ENCODE results near the gene PITPNM1. TPM values are rescaled to one million over a fixed set of nuclear protein-coding genes. Genes with fewer than 3 reads are reported as not detected.

Gene PITPNM1
- total and polyA plus RNA-seq, 2 of the 13 experiments (the other 11 are each of a cell fraction or from before 2014, with no cell fraction given): 8.2 to 8.5 TPM

GRCh38 chr11:67507864-67508485, 2.8 kb upstream of the PITPNM1 start, which contains the start of gene CDK2AP2 (continued):
- TF ChIP-seq PRDM10 (CRISPR knock-in tag; IDR thresholded peaks at IDR 0.05; ENCODE audit: low read depth) (peak; percentile 78; the same call in 1 of the 2 replicates), NRL (CRISPR knock-in tag; IDR thresholded peaks at IDR 0.05; ENCODE audit: borderline replicate concordance) (0 out of 2 replicates have a peak, but pooled peaks have one; percentile 0), ZNF24 (IDR thresholded peaks at IDR 0.05) (0 out of 2 replicates have a peak, but pooled peaks have one; percentile 50), ARID2 (CRISPR knock-in tag; IDR thresholded peaks at IDR 0.05; ENCODE audit: borderline replicate concordance) (no peak), ISX (CRISPR knock-in tag; conservative IDR thresholded peaks at IDR 0.05) (no peak), ZBED4 (CRISPR knock-in tag; IDR thresholded peaks at IDR 0.05; ENCODE audit: borderline replicate concordance) (no peak), ETS1 (CRISPR knock-in tag; IDR thresholded peaks at IDR 0.05) (0 out of 2 replicates have a peak, but pooled peaks have one; percentile 46), NAIF1 (CRISPR knock-in tag; IDR thresholded peaks at IDR 0.05; ENCODE audit: borderline replicate concordance) (peak; percentile 32; the same call in 1 of the 2 replicates), MLX (CRISPR knock-in tag; IDR thresholded peaks at IDR 0.05) (no peak), ZGPAT (CRISPR knock-in tag; IDR thresholded peaks at IDR 0.05) (peak; percentile 65; the same call in 1 of the 2 replicates), ZNF350 (CRISPR knock-in tag; IDR thresholded peaks at IDR 0.05; ENCODE audit: borderline replicate concordance, low read depth) (peak; percentile 64; the same call in 1 of the 2 replicates), THAP11 (CRISPR knock-in tag; IDR thresholded peaks at IDR 0.05) (peak; percentile 83; the same call in 1 of the 2 replicates), ZNF550 (CRISPR knock-in tag; IDR thresholded peaks at IDR 0.05; ENCODE audit: borderline replicate concordance) (no peak), ZNF317 (CRISPR knock-in tag; IDR thresholded peaks at IDR 0.05) (0 out of 2 replicates have a peak, but pooled peaks have one; percentile 46), ZNF547 (CRISPR knock-in tag; IDR thresholded peaks at IDR 0.05) (peak; percentile 17), HDAC2 (CRISPR knock-in tag; IDR thresholded peaks at IDR 0.05) (peak; percentile 57; the same call in 1 of the 2 replicates), ZFX (CRISPR knock-in tag; IDR thresholded peaks at IDR 0.05; ENCODE audit: low read depth) (peak; percentile 86)

All from HepG2 (cell line).